SK-N-SH (cell line): ENCODE data around the gene CYP4F22. TPM values are rescaled to one million over a fixed set of nuclear protein-coding genes. Genes with fewer than 3 reads are reported as not detected.

Experiments used
- CTCF ChIA-PET: fragments of 300-600, 350-600 bp; formaldehyde crosslinking; extraction: SDS; loops from one replicate; lab custom pipeline; 2021; lab: Yijun Ruan, JAX
- POLR2A ChIA-PET: fragments of 350-600 bp; sonication (Branson Sonifier 250); formaldehyde crosslinking; extraction: SDS; loops from one replicate; lab custom pipeline; 2020; ENCODE audit warnings: antibody characterized with exemption, inconsistent platforms; lab: Yijun Ruan, JAX
- DNase-seq: peaks from one replicate; pipeline ENCODE4 v3.0.0; 2012
- H2AFZ ChIP-seq: fragments of 200-600 bp; sonication (generic); 2 replicates; pipeline ENCODE4 v1.8.1; 2016; ENCODE audit warnings: antibody characterized with exemption, mild to moderate bottlenecking, low read depth
- H3F3A ChIP-seq: fragments of 200-600 bp; sonication (generic); replicated peaks from 2 replicates; pipeline ENCODE3; 2016; ENCODE audit warnings: antibody characterized with exemption, mild to moderate bottlenecking; ENCODE audit not compliant: insufficient read depth
- H3K27ac ChIP-seq, 2 experiments: fragments of 200-500 bp in 1 of 2; fragments of 200-600 bp in 1 of 2; sonication (Bioruptor generic) in 1 of 2; sonication (generic), shearing (Covaris generic) in 1 of 2; 2 replicates each; pipeline versions ENCODE4 v1.5.1 to v1.6.1; 2014 to 2016; ENCODE audit warnings: low read depth in 2 of 2, inconsistent platforms in 1 of 2, low read length in 1 of 2, mild to moderate bottlenecking in 1 of 2, mixed read lengths in 1 of 2
- H3K27me3 ChIP-seq: fragments of 200-600 bp; sonication (generic), shearing (Covaris generic); 2 replicates; pipeline ENCODE4 v1.6.1; 2016; ENCODE audit warnings: mixed run types; ENCODE audit not compliant: insufficient read depth
- H3K36me3 ChIP-seq, 2 experiments: fragments of 200-500 bp in 1 of 2; fragments of 200-600 bp in 1 of 2; sonication (Bioruptor generic) in 1 of 2; sonication (generic) in 1 of 2; replicated peaks in 1 of 2; 2 replicates each; pipeline versions ENCODE3 to v1.5.1; 2014 to 2016; ENCODE audit warnings: low read length in 1 of 2, mild to moderate bottlenecking in 1 of 2; ENCODE audit not compliant: insufficient read depth in 2 of 2, control insufficient read depth in 1 of 2
- H3K4me1 ChIP-seq, 2 experiments: fragments of 200-500 bp in 1 of 2; fragments of 200-600 bp in 1 of 2; sonication (Bioruptor generic) in 1 of 2; sonication (generic), shearing (Covaris generic) in 1 of 2; 2 replicates each; pipeline versions ENCODE4 v1.5.1 to v1.6.1; 2014 to 2016; ENCODE audit warnings: low read depth in 1 of 2, low read length in 1 of 2, mixed run types in 1 of 2; ENCODE audit not compliant: insufficient read depth in 2 of 2, control insufficient read depth in 1 of 2
- H3K4me2 ChIP-seq: fragments of 200-600 bp; sonication (generic), shearing (Covaris generic); 2 replicates; pipeline ENCODE4 v1.6.1; 2017; ENCODE audit warnings: mixed run types
- H3K4me3 ChIP-seq, 2 experiments: fragments of 200-500 bp in 1 of 2; fragments of 200-600 bp in 1 of 2; sonication (Bioruptor generic) in 1 of 2; sonication (generic), shearing (Covaris generic) in 1 of 2; 2 replicates each; pipeline versions ENCODE4 v1.5.1 to v1.8.1; 2014 to 2016; ENCODE audit warnings: low read depth in 2 of 2, inconsistent platforms in 1 of 2, low read length in 1 of 2, mild to moderate bottlenecking in 1 of 2, mixed read lengths in 1 of 2, moderate library complexity in 1 of 2
- H3K79me2 ChIP-seq: fragments of 200-600 bp; sonication (generic); 2 replicates; pipeline ENCODE4 v1.8.1; 2017; ENCODE audit warnings: mild to moderate bottlenecking; ENCODE audit not compliant: insufficient read depth
- H3K9ac ChIP-seq: fragments of 200-600 bp; sonication (generic); 2 replicates; pipeline ENCODE4 v1.6.1; 2017; ENCODE audit warnings: mixed run types
- H3K9me2 ChIP-seq: fragments of 200-600 bp; sonication (generic); 2 replicates; pipeline ENCODE4 v1.6.1; 2017; ENCODE audit warnings: mixed run types
- H3K9me3 ChIP-seq: fragments of 200-600 bp; sonication (generic); 2 replicates; pipeline ENCODE4 v1.6.1; 2017; ENCODE audit warnings: mixed run types, mild to moderate bottlenecking, moderate library complexity
- H4K20me1 ChIP-seq: fragments of 200-600 bp; sonication (generic); 2 replicates; pipeline ENCODE4 v1.6.1; 2017; ENCODE audit warnings: mild to moderate bottlenecking, mixed run types; ENCODE audit not compliant: insufficient read depth
- EZH2phosphoT487 ChIP-seq: fragments of 200-600 bp; sonication (generic); IDR thresholded peaks from 2 replicates; pipeline ENCODE4 v1.6.1; 2017; ENCODE audit warnings: low read depth, mixed run types, mild to moderate bottlenecking, antibody characterized with exemption, moderate library complexity, borderline replicate concordance
- FOXJ3 ChIP-seq: sonication (generic); formaldehyde crosslinking; IDR thresholded peaks from 2 replicates; pipeline ENCODE4 v1.5.1; 2020; ENCODE audit warnings: mild to moderate bottlenecking, missing genetic modification reagents
- FOXM1 ChIP-seq: IDR thresholded peaks from 2 replicates; pipeline ENCODE4 v1.4.0; 2012; ENCODE audit warnings: low read depth, mild to moderate bottlenecking
- GATA2 ChIP-seq: sonication (generic); formaldehyde crosslinking; IDR thresholded peaks from 2 replicates; pipeline ENCODE4 v1.5.0; 2020; ENCODE audit warnings: mild to moderate bottlenecking, missing genetic modification reagents
- JUND ChIP-seq: IDR thresholded peaks from 2 replicates; pipeline ENCODE4 v1.4.0; 2012
- NFIC ChIP-seq: IDR thresholded peaks from 2 replicates; pipeline ENCODE4 v1.4.0; 2012; ENCODE audit warnings: borderline replicate concordance
- POLR2AphosphoS5 ChIP-seq: IDR thresholded peaks from 2 replicates; pipeline ENCODE4 v1.6.1; 2012; ENCODE audit warnings: low read depth, low read length
- TAF1 ChIP-seq: IDR thresholded peaks from 2 replicates; pipeline ENCODE4 v1.6.1; 2012; ENCODE audit warnings: low read depth, mild to moderate bottlenecking, low read length, moderate library complexity, borderline replicate concordance
- USF1 ChIP-seq: IDR thresholded peaks from 2 replicates; pipeline ENCODE4 v1.4.0; 2012; ENCODE audit warnings: low read depth, borderline replicate concordance
- YY1 ChIP-seq: IDR thresholded peaks from 2 replicates; pipeline ENCODE4 v1.4.0; 2012; ENCODE audit warnings: low read depth, mild to moderate bottlenecking
- ZBTB33 ChIP-seq: IDR thresholded peaks from 2 replicates; pipeline ENCODE4 v1.4.0; 2012; ENCODE audit warnings: low read depth, borderline replicate concordance
- WGBS: methylation state at CpG from one replicate; pipeline ENCODE4 v1.1.6; 2017; ENCODE audit warnings: low lambda C conversion rate; 5-methylcytosine and 5-hydroxymethylcytosine counted together
- polyA plus RNA-seq, 3 experiments: library from polyadenylated mRNA; depleted of rRNA; stranded (reverse); fragments of >200 nt; gene quantifications; 2 replicates each; pipeline ENCODE4 v1.2.3, GENCODE V29; 2012

The CYP4F22 gene
- polyA plus RNA-seq, 1 of the 3 experiments (the other 2 are of a cell fraction): not detected

GRCh38 chr19:15463861-15464371, 44.4 kb upstream of the CYP4F22 start:
- Histone ChIP-seq H3K36me3 (no peaks in the 10 kb centered on the region), H3K9me3 (no peaks in the 10 kb centered on the region), H3K79me2 (no peaks in the 10 kb centered on the region), H3F3A (peaks cover 8% of the 10 kb centered on the region), H3K27me3 (peaks cover 30% of the 10 kb centered on the region), H3K4me2 (no peak overlapping the region), H3K4me1 (no peaks in the 10 kb centered on the region), H3K9ac (no peak overlapping the region), H4K20me1 (no peaks in the 10 kb centered on the region), H3K9me2 (no peaks in the 10 kb centered on the region), H3K27ac (no peak overlapping the region), H2AFZ (no peak overlapping the region), H3K4me3 (no peak overlapping the region)
- whole genome bisulfite sequencing: 43% methylated on average over 16 of the region's 25 CpGs
- DNase-seq: no peak
- no peak for TF ChIP-seq ZBTB33
- CTCF ChIA-PET: no interaction called here
- POLR2A ChIA-PET: no interaction called here

GRCh38 chr19:15464394-15465385, 43.6 kb upstream of the CYP4F22 start, which contains the start of gene RASAL3:
Gene RASAL3, minus strand, starts transcription at chr19:15464544. Its CDS starts 186 bp downstream, at chr19:15464358.
- H3K4me2 ChIP-seq: no peak within 1 kb of the TSS
- H4K20me1 ChIP-seq: no peaks in the 10 kb centered on the region
- no peaks in the 10 kb centered on the region for H3K79me2 ChIP-seq
- no peaks in the 10 kb centered on the region for H3K9me2 ChIP-seq
- H3K27ac ChIP-seq: no peak within 1 kb of the TSS
- H3K27me3 ChIP-seq: peaks cover 32% of the 10 kb centered on the region
- TF ChIP-seq FOXM1 (no peak), FOXJ3 (CRISPR knock-in tag) (no peak), EZH2phosphoT487 (no peak), USF1 (no peak), TAF1 (no peak), JUND (no peak), GATA2 (CRISPR knock-in tag) (no peak), POLR2AphosphoS5 (no peak), YY1 (no peak), NFIC (no peak)
- ChIA-PET POLR2A (no interaction called here), CTCF (no interaction called here)
- no peak within 1 kb of the TSS for H2AFZ ChIP-seq
- no peak within 1 kb of the TSS for H3K9ac ChIP-seq
- H3K4me1 ChIP-seq: no peaks in the 10 kb centered on the region
- H3F3A ChIP-seq: peaks cover 8% of the 10 kb centered on the region
- WGBS: 39% methylated on average over 16 of the region's 17 CpGs
- H3K36me3 ChIP-seq: no peaks in the 10 kb centered on the region
- no peak within 1 kb of the TSS for H3K4me3 ChIP-seq
- H3K9me3 ChIP-seq: no peaks in the 10 kb centered on the region
- no peak for DNase-seq
